SK-N-DZ (cell line): Measurements from ENCODE around the gene CASK.
A peak's percentile ranks its signal among the peaks of the same experiment; 100 is the strongest.
"Not testable (repeated sequence)": the region's sequence is repeated elsewhere in the genome, so short reads cannot be mapped to it uniquely, and the experiment has no call there.

Source experiments
- DNase-seq: peaks from one replicate; pipeline ENCODE4 v3.0.0-alpha.2; 2015; ENCODE audit warnings: low spot score

CASK gene

GRCh38 chrX:41646201-41646600, 277.2 kb downstream of the CASK start:
- not testable (repeated sequence) for DNase-seq

- DNase-seq = no peak
Measured at GRCh38 chrX:41634284-41634683, 289.1 kb downstream of the CASK start.

GRCh38 chrX:41630091-41630490, 293.3 kb downstream of the CASK start:
- DNase-seq = no peak

- no peak for DNase-seq
Measured at GRCh38 chrX:41629539-41629938, 293.8 kb downstream of the CASK start.

- peak; percentile 28 for DNase-seq
Measured at GRCh38 chrX:41621222-41621723, 302.1 kb downstream of the CASK start.

GRCh38 chrX:41619221-41619620, 304.1 kb downstream of the CASK start:
- DNase-seq = no peak

- no peak for DNase-seq
Measured at GRCh38 chrX:41616935-41617334, 306.4 kb downstream of the CASK start.

- DNase-seq = no peak
Measured at GRCh38 chrX:41616255-41616654, 307.1 kb downstream of the CASK start.

- no peak for DNase-seq
Measured at GRCh38 chrX:41608244-41608643, 315.1 kb downstream of the CASK start.

- no peak for DNase-seq
Measured at GRCh38 chrX:41607264-41607832, 316.0 kb downstream of the CASK start.

- DNase-seq = not testable (repeated sequence)
Measured at GRCh38 chrX:41606057-41606456, 317.3 kb downstream of the CASK start.

GRCh38 chrX:41604766-41605543, 318.4 kb downstream of the CASK start:
- DNase-seq = no peak

- no peak for DNase-seq
Measured at GRCh38 chrX:41604177-41604576, 319.2 kb downstream of the CASK start.

GRCh38 chrX:41603596-41603995, 319.8 kb downstream of the CASK start:
- DNase-seq = no peak

GRCh38 chrX:41602816-41603345, 320.5 kb downstream of the CASK start:
- no peak for DNase-seq

GRCh38 chrX:41600291-41600690, 323.1 kb downstream of the CASK start:
- DNase-seq = no peak

GRCh38 chrX:41599507-41599906, 323.8 kb downstream of the CASK start:
- no peak for DNase-seq

GRCh38 chrX:41596596-41596995, 326.8 kb downstream of the CASK start:
- no peak for DNase-seq

GRCh38 chrX:41594634-41595033, 328.7 kb downstream of the CASK start:
- DNase-seq = no peak

GRCh38 chrX:41591906-41592305, 331.4 kb downstream of the CASK start:
- no peak for DNase-seq

- no peak for DNase-seq
Measured at GRCh38 chrX:41590641-41591040, 332.7 kb downstream of the CASK start.

- DNase-seq = no peak
Measured at GRCh38 chrX:41589634-41590270, 333.6 kb downstream of the CASK start.
